HCT116 (cell line): ENCODE data around the gene FOXD2. TPM values are rescaled to one million over a fixed set of nuclear protein-coding genes. Genes with fewer than 3 reads are reported as not detected.

Experiments
- ATAC-seq: fragments of 200-7000 bp; cut with Tn5 transposase; 2 replicates; pipeline ENCODE4 v1.9.1; 2020; ENCODE audit warnings: mild to moderate bottlenecking, moderate library complexity
- BruUV-seq: library from RNA; stranded (reverse); fragments of 400-500 nt; replicated peaks from 2 replicates; lab custom pipeline; 2021; lab: Mats Ljungman, UMichigan
- CTCF ChIA-PET: fragments of 300-600 bp; sonication (Branson Sonifier 250); formaldehyde crosslinking; loops from one replicate; lab custom pipeline; 2021; ENCODE audit warnings: antibody characterized with exemption; lab: Charles Lee
- POLR2A ChIA-PET: fragments of 300-600, 350-600 bp; sonication (Branson Sonifier 250); formaldehyde crosslinking; loops from one replicate; lab custom pipeline; 2021; ENCODE audit warnings: antibody characterized with exemption; lab: Charles Lee
- RAD21 ChIA-PET, 2 experiments: fragments of 300-600 bp; sonication (Branson Sonifier 250); formaldehyde crosslinking; loops; one replicate each; lab custom pipeline; 2023; ENCODE audit warnings: low total read pairs in 2 of 2; ENCODE audit not compliant: uncharacterized antibody in 2 of 2, unreplicated experiment in 2 of 2, low non-redundant PET in 1 of 2; lab: Charles Lee
- DNase-seq: peaks from one replicate; pipeline ENCODE4 v3.0.0-alpha.2; 2010; ENCODE audit warnings: low read depth, low spot score
- H2AFZ ChIP-seq: fragments of 200-600 bp; shearing (Covaris generic), sonication (generic); 2 replicates; pipeline ENCODE4 v1.6.1; 2017; ENCODE audit warnings: low read depth, mixed run types, mixed read lengths, antibody characterized with exemption, low read length; ENCODE audit not compliant: poor library complexity, severe bottlenecking
- H3K27ac ChIP-seq: 2 replicates; pipeline ENCODE4 v1.5.1; 2012; ENCODE audit warnings: low read depth, low read length
- H3K27me3 ChIP-seq: fragments of 200-600 bp; sonication (generic); 2 replicates; pipeline ENCODE4 v1.6.1; 2016; ENCODE audit warnings: mixed run types, low read length, mixed read lengths; ENCODE audit not compliant: insufficient read depth
- H3K36me3 ChIP-seq, 2 experiments: fragments of 200-500 bp in 1 of 2; fragments of 200-600 bp in 1 of 2; sonication (Bioruptor generic) in 1 of 2; sonication (generic) in 1 of 2; 2 replicates each; pipeline versions ENCODE4 v1.5.1 to v1.6.1; 2014 to 2016; ENCODE audit warnings: low read length in 2 of 2, inconsistent platforms in 1 of 2, mixed read lengths in 1 of 2, mixed run types in 1 of 2; ENCODE audit not compliant: insufficient read depth in 2 of 2, control insufficient read depth in 1 of 2
- H3K4me1 ChIP-seq, 2 experiments: fragments of 200-600 bp in 1 of 2; sonication (generic) in 1 of 2; 2 replicates each; pipeline versions ENCODE4 v1.5.1 to v1.6.1; 2012 to 2017; ENCODE audit warnings: low read length in 2 of 2, inconsistent platforms in 1 of 2, mild to moderate bottlenecking in 1 of 2, mixed read lengths in 1 of 2, mixed run types in 1 of 2, moderate library complexity in 1 of 2; ENCODE audit not compliant: insufficient read depth in 2 of 2, control insufficient read depth in 1 of 2
- H3K4me2 ChIP-seq: fragments of 200-600 bp; sonication (generic); 2 replicates; pipeline ENCODE4 v1.6.1; 2017; ENCODE audit warnings: mixed run types, low read length, mixed read lengths
- H3K4me3 ChIP-seq, 2 experiments: fragments of 200-600 bp in 1 of 2; sonication (generic) in 1 of 2; replicated peaks in 1 of 2; 2 replicates each; pipeline ENCODE4 v1.5.1; 2011 to 2016; ENCODE audit warnings: low read length in 2 of 2, control low read depth in 1 of 2, low read depth in 1 of 2, mild to moderate bottlenecking in 1 of 2, mixed read lengths in 1 of 2, mixed run types in 1 of 2
- H3K79me2 ChIP-seq: fragments of 200-600 bp; sonication (generic); 2 replicates; pipeline ENCODE4 v1.6.1; 2017; ENCODE audit warnings: mild to moderate bottlenecking, mixed run types, low read length, moderate library complexity, mixed read lengths; ENCODE audit not compliant: insufficient read depth
- H3K9ac ChIP-seq: fragments of 200-600 bp; sonication (generic); 2 replicates; pipeline ENCODE4 v1.6.1; 2016; ENCODE audit warnings: low read length, mixed read lengths
- H3K9me2 ChIP-seq: fragments of 200-600 bp; sonication (generic), shearing (Covaris generic); 2 replicates; pipeline ENCODE4 v1.6.1; 2017; ENCODE audit warnings: mixed run types, mild to moderate bottlenecking, moderate library complexity; ENCODE audit not compliant: insufficient read depth
- H3K9me3 ChIP-seq, 2 experiments: fragments of 200-500 bp in 1 of 2; fragments of 200-600 bp in 1 of 2; sonication (Bioruptor generic) in 1 of 2; sonication (generic) in 1 of 2; 2 replicates each; pipeline ENCODE4 v1.6.1; 2014 to 2017; ENCODE audit warnings: low read length in 2 of 2, mixed read lengths in 2 of 2, inconsistent platforms in 1 of 2, low read depth in 1 of 2, mild to moderate bottlenecking in 1 of 2, mixed run types in 1 of 2, moderate library complexity in 1 of 2; ENCODE audit not compliant: control insufficient read depth in 1 of 2, insufficient read depth in 1 of 2
- H4K20me1 ChIP-seq: fragments of 200-600 bp; sonication (generic), shearing (Covaris generic); 2 replicates; pipeline ENCODE4 v1.6.1; 2017; ENCODE audit warnings: mixed run types, mild to moderate bottlenecking, moderate library complexity; ENCODE audit not compliant: insufficient read depth
- ATF3 ChIP-seq: IDR thresholded peaks from 2 replicates; pipeline ENCODE4 v1.6.1; 2012
- CBX3 ChIP-seq: IDR thresholded peaks from 2 replicates; pipeline ENCODE4 v1.6.1; 2012; ENCODE audit warnings: low read depth
- EGR1 ChIP-seq: IDR thresholded peaks from 2 replicates; pipeline ENCODE4 v1.6.1; 2012; ENCODE audit warnings: low read depth
- ELF1 ChIP-seq: IDR thresholded peaks from 2 replicates; pipeline ENCODE4 v1.6.1; 2012; ENCODE audit warnings: low read depth, borderline replicate concordance
- EZH2 ChIP-seq: fragments of 200-600 bp; sonication (generic); IDR thresholded peaks from 2 replicates; pipeline ENCODE4 v1.6.1; 2017; ENCODE audit warnings: antibody characterized with exemption, mixed run types
- EZH2phosphoT487 ChIP-seq: fragments of 200-600 bp; IDR thresholded peaks from 2 replicates; pipeline ENCODE4 v1.6.1; 2018; ENCODE audit warnings: antibody characterized with exemption, borderline replicate concordance
- FOSL1 ChIP-seq: IDR thresholded peaks from 2 replicates; pipeline ENCODE4 v1.6.1; 2012; ENCODE audit warnings: low read depth
- JUND ChIP-seq: IDR thresholded peaks from 2 replicates; pipeline ENCODE4 v1.6.1; 2012
- MAX ChIP-seq: IDR thresholded peaks from 2 replicates; pipeline ENCODE4 v1.6.1; 2012
- POLR2A ChIP-seq: IDR thresholded peaks from 2 replicates; pipeline ENCODE4 v1.7.0; 2011; ENCODE audit warnings: borderline replicate concordance; ENCODE audit not compliant: insufficient read depth, insufficient read length; ENCODE audit errors: extremely low read depth
- POLR2AphosphoS5 ChIP-seq: IDR thresholded peaks from 2 replicates; pipeline ENCODE4 v1.6.1; 2011; ENCODE audit warnings: mild to moderate bottlenecking, low read depth, low read length, moderate library complexity
- SIN3A ChIP-seq: IDR thresholded peaks from 2 replicates; pipeline ENCODE4 v1.6.1; 2012; ENCODE audit warnings: low read depth
- SP1 ChIP-seq: IDR thresholded peaks from 2 replicates; pipeline ENCODE4 v1.6.1; 2012; ENCODE audit warnings: low read depth
- ZBTB33 ChIP-seq: IDR thresholded peaks from 2 replicates; pipeline ENCODE4 v1.6.1; 2011; ENCODE audit warnings: mild to moderate bottlenecking, low read length, moderate library complexity; ENCODE audit not compliant: insufficient replicate concordance; ENCODE audit errors: extremely low read depth
- ZNF274 ChIP-seq: fragments of 200-500 bp; sonication (Bioruptor generic); IDR thresholded peaks from 2 replicates; pipeline ENCODE4 v1.6.1; 2014; ENCODE audit warnings: mild to moderate bottlenecking, low read depth, low read length, inconsistent platforms
- intact Hi-C: fragments of 100-400 bp; cut with micrococcal nuclease; formaldehyde crosslinking; loops from 2 replicates; pipeline ENCODE4 v1.10.0; 2022
- total RNA-seq: library from RNA; stranded (reverse); gene quantifications from one replicate; pipeline ENCODE4 v1.2.1, GENCODE V29; 2021; ENCODE audit not compliant: unreplicated experiment
- TF ChIP-seq, protein P1 (sequence below), 3 experiments: fragments of 200-600 bp in 1 of 3; sonication (generic) in 1 of 3; IDR thresholded peaks in 2 of 3; conservative IDR thresholded peaks in 1 of 3; 2 replicates each; pipeline ENCODE4 v1.5.1; 2012 to 2017; ENCODE audit warnings: low read depth in 2 of 3, low read length in 2 of 3, antibody characterized with exemption in 1 of 3, borderline replicate concordance in 1 of 3, control low read depth in 1 of 3, mild to moderate bottlenecking in 1 of 3, mixed read lengths in 1 of 3, mixed run types in 1 of 3, moderate library complexity in 1 of 3; ENCODE audit not compliant: insufficient read depth in 1 of 3

The FOXD2 gene
- total RNA-seq, 1 experiment from 2014 or later: 1.9 TPM

GRCh38 chr1:47441450-47442106, 3.7 kb downstream of the FOXD2 start (continued):
- TF ChIP-seq, protein P1, sequence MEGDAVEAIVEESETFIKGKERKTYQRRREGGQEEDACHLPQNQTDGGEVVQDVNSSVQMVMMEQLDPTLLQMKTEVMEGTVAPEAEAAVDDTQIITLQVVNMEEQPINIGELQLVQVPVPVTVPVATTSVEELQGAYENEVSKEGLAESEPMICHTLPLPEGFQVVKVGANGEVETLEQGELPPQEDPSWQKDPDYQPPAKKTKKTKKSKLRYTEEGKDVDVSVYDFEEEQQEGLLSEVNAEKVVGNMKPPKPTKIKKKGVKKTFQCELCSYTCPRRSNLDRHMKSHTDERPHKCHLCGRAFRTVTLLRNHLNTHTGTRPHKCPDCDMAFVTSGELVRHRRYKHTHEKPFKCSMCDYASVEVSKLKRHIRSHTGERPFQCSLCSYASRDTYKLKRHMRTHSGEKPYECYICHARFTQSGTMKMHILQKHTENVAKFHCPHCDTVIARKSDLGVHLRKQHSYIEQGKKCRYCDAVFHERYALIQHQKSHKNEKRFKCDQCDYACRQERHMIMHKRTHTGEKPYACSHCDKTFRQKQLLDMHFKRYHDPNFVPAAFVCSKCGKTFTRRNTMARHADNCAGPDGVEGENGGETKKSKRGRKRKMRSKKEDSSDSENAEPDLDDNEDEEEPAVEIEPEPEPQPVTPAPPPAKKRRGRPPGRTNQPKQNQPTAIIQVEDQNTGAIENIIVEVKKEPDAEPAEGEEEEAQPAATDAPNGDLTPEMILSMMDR (IDR thresholded peaks at IDR 0.05 in 2 of 3, conservative IDR thresholded peaks at IDR 0.05 in 1 of 3; ENCODE audit: borderline replicate concordance in 1 of 3, insufficient read depth in 1 of 3, low read depth in 2 of 3, low read length in 2 of 3): no peak
- TF ChIP-seq FOSL1 (no peak), ZNF274 (no peak), ZBTB33 (no peak), ATF3 (no peak), POLR2AphosphoS5 (no peak), EZH2 (no peak), SIN3A (no peak)

DNA sequence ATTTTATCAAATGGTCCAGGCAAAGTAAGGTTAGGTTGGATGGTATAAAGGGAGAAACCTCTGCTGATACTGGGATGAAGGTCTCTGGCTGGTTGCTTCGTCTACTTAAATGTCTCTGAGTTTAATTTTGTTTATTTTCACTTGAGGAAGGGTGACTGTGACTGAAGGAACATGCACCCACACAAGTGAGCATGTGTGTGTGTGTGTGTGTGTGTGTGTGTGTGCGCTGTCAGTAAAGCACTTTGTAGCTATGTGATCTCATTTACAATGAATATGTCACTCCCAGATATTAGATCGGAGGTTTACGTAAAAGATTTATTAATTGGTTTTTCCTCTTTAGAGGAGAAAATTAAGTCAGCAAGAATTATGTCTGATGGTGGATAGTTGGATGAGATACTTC, 4.4 kb downstream of the FOXD2 start:
- H3K4me3 ChIP-seq: no peak overlapping the region
- no peaks in the 10 kb centered on the region for H3K9me2 ChIP-seq
- no peaks in the 10 kb centered on the region for H3K9me3 ChIP-seq
- H4K20me1 ChIP-seq: no peaks in the 10 kb centered on the region
- peaks cover under 1% of the 10 kb centered on the region; the same call in 1 of the 2 replicates for H3K79me2 ChIP-seq
- no peak for ATAC-seq
- no peak overlapping the region for H3K27ac ChIP-seq
- H3K36me3 ChIP-seq: no peaks in the 10 kb centered on the region
- DNase-seq: no peak
- H2AFZ ChIP-seq: no peak overlapping the region
- H3K4me2 ChIP-seq: no peak overlapping the region
- no TSS peak for BruUV-seq
- ChIA-PET RAD21 (no interaction called here), POLR2A (no interaction called here), CTCF (no interaction called here)
- H3K27me3 ChIP-seq: peaks cover 8% of the 10 kb centered on the region; the same call in 1 of the 2 replicates
- no peaks in the 10 kb centered on the region for H3K4me1 ChIP-seq
- H3K9ac ChIP-seq: no peak overlapping the region
- intact Hi-C loops: no loop called here
- TF ChIP-seq POLR2A (no peak), EGR1 (no peak), EZH2phosphoT487 (no peak), JUND (no peak), SP1 (no peak), CBX3 (no peak), ELF1 (no peak), MAX (no peak), SIN3A (no peak), EZH2 (no peak), ATF3 (no peak)
- TF ChIP-seq, protein P1 (IDR thresholded peaks at IDR 0.05 in 2 of 3, conservative IDR thresholded peaks at IDR 0.05 in 1 of 3; ENCODE audit: borderline replicate concordance in 1 of 3, insufficient read depth in 1 of 3, low read depth in 2 of 3, low read length in 2 of 3): no peak
